Measurements from ENCODE around the gene ARG2. TPM values are rescaled to one million over a fixed set of nuclear protein-coding genes. Genes with fewer than 3 reads are reported as not detected.

Gene ARG2
- total RNA-seq, 1 experiment from 2014 or later: 7.0 TPM

DNA sequence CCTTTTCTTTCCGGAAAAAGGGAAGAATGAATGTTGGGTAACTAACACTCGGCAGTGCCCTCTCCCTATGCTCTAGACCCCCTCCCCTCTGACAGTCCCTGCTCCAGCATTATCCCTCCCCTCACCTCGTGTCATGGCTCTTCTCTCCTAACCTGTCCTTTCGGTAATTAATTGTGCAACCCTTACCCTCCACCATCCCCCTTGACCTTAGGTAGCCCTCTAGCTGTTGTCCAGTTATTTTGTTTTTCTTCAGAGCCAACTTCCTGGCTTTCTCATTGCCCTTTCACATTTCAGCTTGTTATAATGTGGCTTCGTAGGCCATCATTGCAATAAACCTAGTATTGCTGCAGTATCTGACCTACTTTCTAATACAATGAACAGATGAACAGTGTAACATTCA lies 11.2 kb downstream of the ARG2 start (continued):
- TF ChIP-seq, protein P1, sequence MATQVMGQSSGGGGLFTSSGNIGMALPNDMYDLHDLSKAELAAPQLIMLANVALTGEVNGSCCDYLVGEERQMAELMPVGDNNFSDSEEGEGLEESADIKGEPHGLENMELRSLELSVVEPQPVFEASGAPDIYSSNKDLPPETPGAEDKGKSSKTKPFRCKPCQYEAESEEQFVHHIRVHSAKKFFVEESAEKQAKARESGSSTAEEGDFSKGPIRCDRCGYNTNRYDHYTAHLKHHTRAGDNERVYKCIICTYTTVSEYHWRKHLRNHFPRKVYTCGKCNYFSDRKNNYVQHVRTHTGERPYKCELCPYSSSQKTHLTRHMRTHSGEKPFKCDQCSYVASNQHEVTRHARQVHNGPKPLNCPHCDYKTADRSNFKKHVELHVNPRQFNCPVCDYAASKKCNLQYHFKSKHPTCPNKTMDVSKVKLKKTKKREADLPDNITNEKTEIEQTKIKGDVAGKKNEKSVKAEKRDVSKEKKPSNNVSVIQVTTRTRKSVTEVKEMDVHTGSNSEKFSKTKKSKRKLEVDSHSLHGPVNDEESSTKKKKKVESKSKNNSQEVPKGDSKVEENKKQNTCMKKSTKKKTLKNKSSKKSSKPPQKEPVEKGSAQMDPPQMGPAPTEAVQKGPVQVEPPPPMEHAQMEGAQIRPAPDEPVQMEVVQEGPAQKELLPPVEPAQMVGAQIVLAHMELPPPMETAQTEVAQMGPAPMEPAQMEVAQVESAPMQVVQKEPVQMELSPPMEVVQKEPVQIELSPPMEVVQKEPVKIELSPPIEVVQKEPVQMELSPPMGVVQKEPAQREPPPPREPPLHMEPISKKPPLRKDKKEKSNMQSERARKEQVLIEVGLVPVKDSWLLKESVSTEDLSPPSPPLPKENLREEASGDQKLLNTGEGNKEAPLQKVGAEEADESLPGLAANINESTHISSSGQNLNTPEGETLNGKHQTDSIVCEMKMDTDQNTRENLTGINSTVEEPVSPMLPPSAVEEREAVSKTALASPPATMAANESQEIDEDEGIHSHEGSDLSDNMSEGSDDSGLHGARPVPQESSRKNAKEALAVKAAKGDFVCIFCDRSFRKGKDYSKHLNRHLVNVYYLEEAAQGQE (IDR thresholded peaks at IDR 0.05; ENCODE audit: low read depth): no peak
- TF ChIP-seq RAD21 (IDR thresholded peaks at IDR 0.05; ENCODE audit: low read depth) (no peak), MAX (IDR thresholded peaks at IDR 0.05) (no peak), ELF1 (IDR thresholded peaks at IDR 0.05; ENCODE audit: borderline replicate concordance, low read depth) (no peak), ZNF274 (IDR thresholded peaks at IDR 0.05; ENCODE audit: low read depth, low read length) (no peak), EZH2phosphoT487 (IDR thresholded peaks at IDR 0.05; ENCODE audit: borderline replicate concordance) (no peak), SIN3A (IDR thresholded peaks at IDR 0.05; ENCODE audit: low read depth) (no peak), FOSL1 (IDR thresholded peaks at IDR 0.05; ENCODE audit: low read depth) (no peak), POLR2AphosphoS5 (IDR thresholded peaks at IDR 0.05; ENCODE audit: low read depth, low read length) (no peak), ZFX (IDR thresholded peaks at IDR 0.05) (no peak)

- no peaks in the 10 kb centered on the region for H3K4me1 ChIP-seq (ENCODE audit: control insufficient read depth in 1 of 2, insufficient read depth in 2 of 2, low read length in 2 of 2)
- RAD21 ChIA-PET (ENCODE audit: low non-redundant PET in 1 of 2, low total read pairs in 2 of 2, uncharacterized antibody in 2 of 2, unreplicated experiment in 2 of 2): no interaction called here
- H3K4me3 ChIP-seq (replicated peaks in 1 of 2; ENCODE audit: low read depth in 1 of 2, low read length in 2 of 2): no peak overlapping the region
- H3K27ac ChIP-seq (ENCODE audit: low read depth, low read length): no peak overlapping the region
- H3K79me2 ChIP-seq (ENCODE audit: insufficient read depth, low read length): no peaks in the 10 kb centered on the region
- POLR2A ChIA-PET: no interaction called here
- no peaks in the 10 kb centered on the region for H3K9me3 ChIP-seq (ENCODE audit: control insufficient read depth in 1 of 2, insufficient read depth in 1 of 2, low read depth in 1 of 2, low read length in 2 of 2)
- DNase-seq (ENCODE audit: low read depth, low spot score) (no peak), ATAC-seq (no peak)
- no peaks in the 10 kb centered on the region for H3K27me3 ChIP-seq (ENCODE audit: insufficient read depth, low read length)
- H3K9ac ChIP-seq (ENCODE audit: low read length): no peak overlapping the region
- H4K20me1 ChIP-seq (ENCODE audit: insufficient read depth): no peaks in the 10 kb centered on the region
- no peaks in the 10 kb centered on the region for H3K36me3 ChIP-seq (ENCODE audit: control insufficient read depth in 1 of 2, insufficient read depth in 2 of 2, low read length in 2 of 2)
- CTCF ChIA-PET: no interaction called here
- intact Hi-C loops (cut with micrococcal nuclease): no loop called here
- H3K4me2 ChIP-seq (ENCODE audit: low read length): no peak overlapping the region
- BruUV-seq (replicated peaks): no TSS peak
- H3K9me2 ChIP-seq (ENCODE audit: insufficient read depth): no peaks in the 10 kb centered on the region
- H2AFZ ChIP-seq (ENCODE audit: low read depth, low read length, poor library complexity, severe bottlenecking): no peak overlapping the region
- TF ChIP-seq POLR2A (IDR thresholded peaks at IDR 0.05; ENCODE audit: borderline replicate concordance, extremely low read depth, insufficient read depth, insufficient read length): no peak
- TF ChIP-seq TCF7L2 (IDR thresholded peaks at IDR 0.05; ENCODE audit: borderline replicate concordance, extremely low read depth, insufficient read depth, insufficient read length): no peak
- TF ChIP-seq ZNF274 (IDR thresholded peaks at IDR 0.05; ENCODE audit: low read depth, low read length): no peak
- TF ChIP-seq EZH2 (IDR thresholded peaks at IDR 0.05): no peak
- TF ChIP-seq MAX (IDR thresholded peaks at IDR 0.05): no peak
- TF ChIP-seq YY1 (IDR thresholded peaks at IDR 0.05; ENCODE audit: extremely low read depth, insufficient replicate concordance, low read depth, low read length): no peak
- TF ChIP-seq CBX3 (IDR thresholded peaks at IDR 0.05; ENCODE audit: low read depth): no peak
- TF ChIP-seq, protein P2, sequence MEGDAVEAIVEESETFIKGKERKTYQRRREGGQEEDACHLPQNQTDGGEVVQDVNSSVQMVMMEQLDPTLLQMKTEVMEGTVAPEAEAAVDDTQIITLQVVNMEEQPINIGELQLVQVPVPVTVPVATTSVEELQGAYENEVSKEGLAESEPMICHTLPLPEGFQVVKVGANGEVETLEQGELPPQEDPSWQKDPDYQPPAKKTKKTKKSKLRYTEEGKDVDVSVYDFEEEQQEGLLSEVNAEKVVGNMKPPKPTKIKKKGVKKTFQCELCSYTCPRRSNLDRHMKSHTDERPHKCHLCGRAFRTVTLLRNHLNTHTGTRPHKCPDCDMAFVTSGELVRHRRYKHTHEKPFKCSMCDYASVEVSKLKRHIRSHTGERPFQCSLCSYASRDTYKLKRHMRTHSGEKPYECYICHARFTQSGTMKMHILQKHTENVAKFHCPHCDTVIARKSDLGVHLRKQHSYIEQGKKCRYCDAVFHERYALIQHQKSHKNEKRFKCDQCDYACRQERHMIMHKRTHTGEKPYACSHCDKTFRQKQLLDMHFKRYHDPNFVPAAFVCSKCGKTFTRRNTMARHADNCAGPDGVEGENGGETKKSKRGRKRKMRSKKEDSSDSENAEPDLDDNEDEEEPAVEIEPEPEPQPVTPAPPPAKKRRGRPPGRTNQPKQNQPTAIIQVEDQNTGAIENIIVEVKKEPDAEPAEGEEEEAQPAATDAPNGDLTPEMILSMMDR (IDR thresholded peaks at IDR 0.05 in 2 of 3, conservative IDR thresholded peaks at IDR 0.05 in 1 of 3; ENCODE audit: borderline replicate concordance in 1 of 3, insufficient read depth in 1 of 3, low read depth in 2 of 3, low read length in 2 of 3): no peak
- TF ChIP-seq ZBTB33 (IDR thresholded peaks at IDR 0.05; ENCODE audit: extremely low read depth, insufficient replicate concordance, low read length): no peak
- TF ChIP-seq FOSL1 (IDR thresholded peaks at IDR 0.05; ENCODE audit: low read depth): no peak
These were observed 13.9 kb downstream of the ARG2 start for GRCh38 chr14:67633451-67634147.
